MM.1S (cell line): Measurements from ENCODE around the gene LYRM4.

Experiments
- DNase-seq: peaks from one replicate; pipeline ENCODE4 v3.0.0-alpha.2; 2015
- H2AFZ ChIP-seq: fragments of 300-600 bp; sonication (generic); 2 replicates; pipeline ENCODE4 v1.6.0; 2016; ENCODE audit warnings: antibody characterized with exemption, low read length
- H3F3A ChIP-seq: fragments of 300-600 bp; sonication (generic); 2 replicates; pipeline ENCODE4 v1.6.1; 2016; ENCODE audit warnings: mild to moderate bottlenecking, antibody characterized with exemption, low read length, moderate library complexity, mixed read lengths; ENCODE audit not compliant: insufficient read depth
- H3K27ac ChIP-seq: fragments of 300-600 bp; sonication (generic); 2 replicates; pipeline ENCODE4 v1.5.1; 2016; ENCODE audit warnings: mild to moderate bottlenecking, low read length
- H3K27me3 ChIP-seq: fragments of 300-600 bp; sonication (generic); replicated peaks from 2 replicates; pipeline ENCODE4 v1.6.0; 2016; ENCODE audit warnings: low read length; ENCODE audit not compliant: insufficient read depth
- H3K36me3 ChIP-seq: fragments of 300-600 bp; sonication (generic); replicated peaks from 2 replicates; pipeline ENCODE4 v1.6.1; 2016; ENCODE audit warnings: mild to moderate bottlenecking, low read length, mixed read lengths; ENCODE audit not compliant: insufficient read depth
- H3K4me1 ChIP-seq: fragments of 300-600 bp; sonication (generic); 2 replicates; pipeline ENCODE4 v1.6.1; 2016; ENCODE audit warnings: low read length, mixed read lengths
- H3K4me2 ChIP-seq: fragments of 300-600 bp; sonication (generic); 2 replicates; pipeline ENCODE4 v1.6.0; 2016; ENCODE audit warnings: low read depth, low read length
- H3K4me3 ChIP-seq: fragments of 300-600 bp; sonication (generic); 2 replicates; pipeline ENCODE4 v1.5.1; 2016; ENCODE audit warnings: low read length, mixed read lengths
- H3K79me2 ChIP-seq: fragments of 300-600 bp; sonication (generic); 2 replicates; pipeline ENCODE4 v1.6.1; 2016; ENCODE audit warnings: mixed run types, low read length, mixed read lengths
- H3K9ac ChIP-seq: fragments of 300-600 bp; sonication (generic); 2 replicates; pipeline ENCODE4 v1.6.1; 2016; ENCODE audit warnings: low read length, mixed read lengths
- H3K9me2 ChIP-seq: fragments of 300-600 bp; sonication (generic); replicated peaks from 2 replicates; pipeline ENCODE4 v1.6.1; 2016; ENCODE audit warnings: mild to moderate bottlenecking, low read length, mixed read lengths; ENCODE audit not compliant: insufficient read depth
- H3K9me3 ChIP-seq: fragments of 300-600 bp; sonication (generic); replicated peaks from 2 replicates; pipeline ENCODE4 v1.6.1; 2016; ENCODE audit warnings: mild to moderate bottlenecking, low read length, mixed read lengths; ENCODE audit not compliant: insufficient read depth
- H4K20me1 ChIP-seq: fragments of 300-600 bp; sonication (generic); 2 replicates; pipeline ENCODE4 v1.6.1; 2016; ENCODE audit warnings: mild to moderate bottlenecking, low read length, moderate library complexity, mixed read lengths; ENCODE audit not compliant: insufficient read depth
- EZH2 ChIP-seq: fragments of 300-600 bp; sonication (generic); optimal IDR thresholded peaks from 2 replicates; pipeline ENCODE3; 2017; ENCODE audit warnings: low read depth, mild to moderate bottlenecking, antibody characterized with exemption, low read length, mixed read lengths
- EZH2phosphoT487 ChIP-seq: fragments of 300-600 bp; sonication (generic); IDR thresholded peaks from 2 replicates; pipeline ENCODE4 v1.6.1; 2018; ENCODE audit warnings: antibody characterized with exemption, low read length
- TF ChIP-seq, protein P1 (sequence below): fragments of 300-600 bp; sonication (generic); IDR thresholded peaks from 2 replicates; pipeline ENCODE4 v1.5.1; 2016; ENCODE audit warnings: antibody characterized with exemption, low read length, mixed read lengths

LYRM4 gene

DNA sequence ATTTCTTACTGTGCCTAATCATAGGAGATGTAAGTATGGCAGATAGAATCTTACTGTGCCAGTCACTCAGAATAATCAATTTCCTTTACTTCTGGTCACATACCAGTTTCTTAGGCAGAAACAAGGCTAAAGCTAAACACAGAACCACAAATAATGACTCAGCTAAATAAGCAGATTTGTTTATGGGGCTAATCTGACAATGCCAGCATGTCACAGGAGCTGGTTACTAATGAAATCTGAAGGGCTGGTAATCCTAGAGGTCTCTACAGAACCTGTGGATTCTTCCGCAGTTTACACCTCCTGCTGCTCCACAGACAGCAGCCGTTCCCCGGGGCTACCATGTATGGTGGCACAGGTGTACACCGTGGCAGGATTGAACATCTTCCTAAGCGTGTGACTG lies 80.8 kb downstream of the LYRM4 start:
- H3K4me3 ChIP-seq = no peak overlapping the region
- H3K27me3 ChIP-seq = no peaks in the 10 kb centered on the region
- no peak overlapping the region for H3K4me2 ChIP-seq
- H3F3A ChIP-seq = peaks cover 2% of the 10 kb centered on the region
- TF ChIP-seq, protein P1, sequence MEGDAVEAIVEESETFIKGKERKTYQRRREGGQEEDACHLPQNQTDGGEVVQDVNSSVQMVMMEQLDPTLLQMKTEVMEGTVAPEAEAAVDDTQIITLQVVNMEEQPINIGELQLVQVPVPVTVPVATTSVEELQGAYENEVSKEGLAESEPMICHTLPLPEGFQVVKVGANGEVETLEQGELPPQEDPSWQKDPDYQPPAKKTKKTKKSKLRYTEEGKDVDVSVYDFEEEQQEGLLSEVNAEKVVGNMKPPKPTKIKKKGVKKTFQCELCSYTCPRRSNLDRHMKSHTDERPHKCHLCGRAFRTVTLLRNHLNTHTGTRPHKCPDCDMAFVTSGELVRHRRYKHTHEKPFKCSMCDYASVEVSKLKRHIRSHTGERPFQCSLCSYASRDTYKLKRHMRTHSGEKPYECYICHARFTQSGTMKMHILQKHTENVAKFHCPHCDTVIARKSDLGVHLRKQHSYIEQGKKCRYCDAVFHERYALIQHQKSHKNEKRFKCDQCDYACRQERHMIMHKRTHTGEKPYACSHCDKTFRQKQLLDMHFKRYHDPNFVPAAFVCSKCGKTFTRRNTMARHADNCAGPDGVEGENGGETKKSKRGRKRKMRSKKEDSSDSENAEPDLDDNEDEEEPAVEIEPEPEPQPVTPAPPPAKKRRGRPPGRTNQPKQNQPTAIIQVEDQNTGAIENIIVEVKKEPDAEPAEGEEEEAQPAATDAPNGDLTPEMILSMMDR = no peak
- H3K27ac ChIP-seq = no peak overlapping the region
- DNase-seq = no peak
- no peaks in the 10 kb centered on the region for H3K79me2 ChIP-seq
- H3K4me1 ChIP-seq = peaks cover 13% of the 10 kb centered on the region
- no peak overlapping the region for H3K9ac ChIP-seq
- no peaks in the 10 kb centered on the region for H3K36me3 ChIP-seq
- no peaks in the 10 kb centered on the region for H3K9me2 ChIP-seq
- no peak overlapping the region for H2AFZ ChIP-seq
- no peaks in the 10 kb centered on the region for H3K9me3 ChIP-seq
- H4K20me1 ChIP-seq = no peaks in the 10 kb centered on the region

DNA sequence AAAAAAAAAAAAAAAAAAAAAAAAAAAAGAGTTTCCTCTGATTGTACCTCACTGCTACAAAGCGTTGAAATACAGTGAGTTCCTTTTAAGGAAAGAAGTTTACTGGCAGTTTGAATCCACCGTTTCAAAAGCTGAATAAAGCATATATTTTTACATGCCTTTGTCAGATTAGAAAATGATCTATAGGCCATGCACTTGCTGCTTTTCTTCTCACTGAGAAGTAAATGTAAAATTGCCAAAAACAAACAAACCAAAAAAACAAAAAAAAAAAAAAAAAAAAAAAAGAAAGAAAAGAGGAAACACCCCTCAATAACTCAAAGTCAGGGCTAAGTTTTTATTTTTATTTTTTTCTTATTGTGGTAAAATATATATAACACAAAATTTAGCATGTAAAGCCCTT lies 81.9 kb downstream of the LYRM4 start:
- H3K4me3 ChIP-seq = no peak overlapping the region
- H3K9me2 ChIP-seq = no peaks in the 10 kb centered on the region
- no peaks in the 10 kb centered on the region for H3K9me3 ChIP-seq
- no peaks in the 10 kb centered on the region for H3K36me3 ChIP-seq
- H3K27me3 ChIP-seq = no peaks in the 10 kb centered on the region
- no peak overlapping the region for H2AFZ ChIP-seq
- H3F3A ChIP-seq = peaks cover 11% of the 10 kb centered on the region
- no peaks in the 10 kb centered on the region for H4K20me1 ChIP-seq
- no peak overlapping the region for H3K27ac ChIP-seq
- no peak overlapping the region for H3K4me2 ChIP-seq
- H3K4me1 ChIP-seq = peaks cover 17% of the 10 kb centered on the region
- no peak overlapping the region for H3K9ac ChIP-seq
- no peak for DNase-seq
- TF ChIP-seq EZH2phosphoT487 (no peak), EZH2 (no peak)
- TF ChIP-seq, protein P1 = no peak
- no peaks in the 10 kb centered on the region for H3K79me2 ChIP-seq

DNA sequence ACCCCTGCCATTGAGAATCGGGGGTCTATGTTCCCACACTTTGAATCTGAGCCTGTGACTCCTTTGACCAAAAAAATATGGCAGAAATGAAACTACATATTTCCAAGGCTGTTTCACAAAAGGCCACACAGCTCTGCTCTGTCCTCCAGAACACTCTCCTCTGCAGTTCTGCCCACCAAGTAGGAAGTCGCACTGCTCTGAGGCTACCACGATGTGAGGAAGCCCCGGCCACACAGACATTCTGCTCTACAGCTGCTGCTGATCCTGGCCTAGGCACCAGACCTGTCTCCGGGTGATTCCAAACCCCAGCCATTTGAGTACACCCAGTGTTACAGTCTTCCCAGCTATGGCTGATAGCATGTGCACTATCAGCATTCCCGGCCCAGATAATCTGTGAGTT lies 85.1 kb downstream of the LYRM4 start:
- Histone ChIP-seq H3K9me3 (no peaks in the 10 kb centered on the region), H3K9me2 (no peaks in the 10 kb centered on the region), H3K27ac (peak overlapping the region; percentile 95), H3K4me1 (peaks cover 31% of the 10 kb centered on the region), H2AFZ (peak overlapping the region; percentile 49; the same call in 1 of the 2 replicates), H3K4me2 (peak overlapping the region; percentile 87), H4K20me1 (no peaks in the 10 kb centered on the region), H3K4me3 (no peak overlapping the region), H3K79me2 (peaks cover 14% of the 10 kb centered on the region), H3K36me3 (no peaks in the 10 kb centered on the region), H3F3A (peaks cover 21% of the 10 kb centered on the region), H3K9ac (peak overlapping the region; percentile 64), H3K27me3 (no peaks in the 10 kb centered on the region)
- peak; percentile 69 for DNase-seq
- no peak for TF ChIP-seq EZH2
- TF ChIP-seq, protein P1 = no peak
- no peak for TF ChIP-seq EZH2phosphoT487
